Keratinocyte (primary cell): ENCODE data around the gene PFDN4.

ENCODE experiments used
- EZH2 ChIP-seq: IDR thresholded peaks from one replicate; pipeline ENCODE4 v1.6.1; 2012; ENCODE audit warnings: inconsistent platforms, mild to moderate bottlenecking, low read length, moderate library complexity
- TF ChIP-seq, protein P1 (sequence below), 3 experiments: IDR thresholded peaks in 1 of 3; conservative IDR thresholded peaks in 1 of 3; optimal IDR thresholded peaks in 1 of 3; 2 replicates in 2 of 3; 3 replicates in 1 of 3; pipeline versions ENCODE3 to v1.5.1; 2011; ENCODE audit warnings: low read length in 3 of 3, mild to moderate bottlenecking in 3 of 3, moderate library complexity in 2 of 3, control low read depth in 1 of 3, inconsistent platforms in 1 of 3; ENCODE audit not compliant: insufficient read depth in 2 of 3; ENCODE audit errors: extremely low read depth in 1 of 3

DNA sequence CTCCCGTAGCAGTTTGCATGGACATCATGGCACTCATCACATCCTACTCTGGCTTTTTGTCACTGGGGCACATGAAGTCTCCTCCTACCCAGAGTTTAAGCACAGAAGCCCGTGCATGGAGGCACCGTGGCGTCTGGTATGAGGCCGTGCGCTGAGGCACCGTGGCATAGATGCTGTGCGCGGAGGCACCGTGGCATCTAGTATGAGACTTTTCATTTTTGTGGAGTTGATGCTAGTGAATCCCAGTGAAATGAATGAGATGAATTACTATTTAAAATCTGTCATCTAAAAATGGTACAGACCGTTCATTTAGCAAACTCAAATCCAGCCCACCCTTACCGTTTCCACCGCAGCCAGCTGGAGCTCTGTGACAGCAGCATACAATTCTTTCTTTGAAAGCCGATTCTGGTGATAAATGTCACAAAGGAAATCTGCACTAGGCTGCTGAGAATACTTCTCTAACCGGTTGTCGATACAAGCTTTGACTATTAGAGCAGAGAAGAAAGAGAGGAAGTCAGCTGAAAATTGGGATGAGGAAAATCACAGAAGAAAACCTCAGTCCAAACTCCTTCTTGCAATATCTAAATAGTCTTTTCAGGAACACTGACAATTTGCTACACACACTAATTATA lies 45.4 kb upstream of the PFDN4 start:
- TF ChIP-seq, protein P1, sequence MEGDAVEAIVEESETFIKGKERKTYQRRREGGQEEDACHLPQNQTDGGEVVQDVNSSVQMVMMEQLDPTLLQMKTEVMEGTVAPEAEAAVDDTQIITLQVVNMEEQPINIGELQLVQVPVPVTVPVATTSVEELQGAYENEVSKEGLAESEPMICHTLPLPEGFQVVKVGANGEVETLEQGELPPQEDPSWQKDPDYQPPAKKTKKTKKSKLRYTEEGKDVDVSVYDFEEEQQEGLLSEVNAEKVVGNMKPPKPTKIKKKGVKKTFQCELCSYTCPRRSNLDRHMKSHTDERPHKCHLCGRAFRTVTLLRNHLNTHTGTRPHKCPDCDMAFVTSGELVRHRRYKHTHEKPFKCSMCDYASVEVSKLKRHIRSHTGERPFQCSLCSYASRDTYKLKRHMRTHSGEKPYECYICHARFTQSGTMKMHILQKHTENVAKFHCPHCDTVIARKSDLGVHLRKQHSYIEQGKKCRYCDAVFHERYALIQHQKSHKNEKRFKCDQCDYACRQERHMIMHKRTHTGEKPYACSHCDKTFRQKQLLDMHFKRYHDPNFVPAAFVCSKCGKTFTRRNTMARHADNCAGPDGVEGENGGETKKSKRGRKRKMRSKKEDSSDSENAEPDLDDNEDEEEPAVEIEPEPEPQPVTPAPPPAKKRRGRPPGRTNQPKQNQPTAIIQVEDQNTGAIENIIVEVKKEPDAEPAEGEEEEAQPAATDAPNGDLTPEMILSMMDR (optimal IDR thresholded peaks at IDR 0.05 in 1 of 3, IDR thresholded peaks at IDR 0.05 in 1 of 3, conservative IDR thresholded peaks at IDR 0.05 in 1 of 3; ENCODE audit: extremely low read depth in 1 of 3, insufficient read depth in 2 of 3, low read length in 3 of 3) = no peak
- TF ChIP-seq EZH2 = no peak
